IMR-90 (cell line): ENCODE data around the gene PTH2. TPM values are rescaled to one million over a fixed set of nuclear protein-coding genes. Genes with fewer than 3 reads are reported as not detected.

ENCODE experiments used
- ATAC-seq: fragments of 200-7000 bp; cut with Tn5 transposase; 2 replicates; pipeline ENCODE4 v1.9.1; 2020; ENCODE audit warnings: low read depth, mild to moderate bottlenecking, moderate library complexity
- BruUV-seq: library from RNA; stranded (reverse); fragments of 400-500 nt; replicated peaks from 2 replicates; lab custom pipeline; 2021; lab: Mats Ljungman, UMichigan
- CTCF ChIA-PET: fragments of 300-600 bp; formaldehyde crosslinking; extraction: SDS; loops from one replicate; lab custom pipeline; 2021; ENCODE audit warnings: antibody characterized with exemption; lab: Yijun Ruan, JAX
- POLR2A ChIA-PET: fragments of 300-600 bp; sonication (Branson Sonifier 250); formaldehyde crosslinking; loops from one replicate; lab custom pipeline; 2022; ENCODE audit warnings: antibody characterized with exemption; ENCODE audit not compliant: unreplicated experiment; lab: Charles Lee
- DNase-seq: peaks from one replicate; pipeline ENCODE4 v3.0.0; 2013
- H2AFZ ChIP-seq: replicated peaks from 2 replicates; pipeline ENCODE3; 2013; ENCODE audit warnings: low read length, mild to moderate bottlenecking; ENCODE audit not compliant: poor library complexity
- H2AK5ac ChIP-seq: 2 replicates; pipeline ENCODE4 v1.6.1; 2013; ENCODE audit warnings: low read depth, low read length, inconsistent platforms
- H2AK9ac ChIP-seq: replicated peaks from 2 replicates; pipeline ENCODE3; 2013; ENCODE audit warnings: mild to moderate bottlenecking, low read depth, low read length, moderate library complexity; ENCODE audit not compliant: poor library complexity
- H2BK120ac ChIP-seq: 2 replicates; pipeline ENCODE4 v1.6.1; 2013; ENCODE audit warnings: low read depth, low read length, inconsistent platforms
- H2BK15ac ChIP-seq: 3 replicates; pipeline ENCODE4 v1.6.1; 2013; ENCODE audit warnings: low read depth, low read length, inconsistent platforms
- H2BK20ac ChIP-seq: 2 replicates; pipeline ENCODE4 v1.6.1; 2013; ENCODE audit warnings: low read depth, mild to moderate bottlenecking, inconsistent platforms, low read length, moderate library complexity
- H2BK5ac ChIP-seq: 2 replicates; pipeline ENCODE4 v1.6.1; 2013; ENCODE audit warnings: mild to moderate bottlenecking, low read depth, low read length, inconsistent platforms; ENCODE audit not compliant: poor library complexity, severe bottlenecking
- H3K14ac ChIP-seq: replicated peaks from 2 replicates; pipeline ENCODE4 v1.6.1; 2013; ENCODE audit warnings: low read depth, low read length, inconsistent platforms
- H3K18ac ChIP-seq: 2 replicates; pipeline ENCODE4 v1.6.1; 2013; ENCODE audit warnings: low read depth, low read length, control low read depth
- H3K23ac ChIP-seq: 2 replicates; pipeline ENCODE4 v1.6.1; 2013; ENCODE audit warnings: low read depth, low read length, inconsistent platforms
- H3K27ac ChIP-seq: 2 replicates; pipeline ENCODE4 v1.5.1; 2013; ENCODE audit warnings: mild to moderate bottlenecking, control low read depth, low read length; ENCODE audit not compliant: insufficient read depth
- H3K27me3 ChIP-seq: 2 replicates; pipeline ENCODE4 v1.6.1; 2013; ENCODE audit warnings: low read length; ENCODE audit not compliant: control insufficient read depth, insufficient read depth
- H3K36me3 ChIP-seq: 2 replicates; pipeline ENCODE4 v1.6.1; 2013; ENCODE audit warnings: low read length, mixed read lengths; ENCODE audit not compliant: control insufficient read depth, insufficient read depth
- H3K4ac ChIP-seq: 2 replicates; pipeline ENCODE4 v1.6.1; 2013; ENCODE audit warnings: low read depth, low read length, inconsistent platforms
- H3K4me1 ChIP-seq: 2 replicates; pipeline ENCODE4 v1.6.1; 2013; ENCODE audit warnings: low read length, mixed read lengths; ENCODE audit not compliant: control insufficient read depth, insufficient read depth
- H3K4me2 ChIP-seq: 2 replicates; pipeline ENCODE4 v1.6.1; 2013; ENCODE audit warnings: low read depth, mild to moderate bottlenecking, control low read depth, low read length, moderate library complexity
- H3K4me3 ChIP-seq: 2 replicates; pipeline ENCODE4 v1.5.1; 2013; ENCODE audit warnings: low read depth, mild to moderate bottlenecking, control low read depth, low read length, moderate library complexity; ENCODE audit not compliant: insufficient read depth
- H3K56ac ChIP-seq: 2 replicates; pipeline ENCODE4 v1.6.1; 2013; ENCODE audit warnings: low read length, inconsistent platforms; ENCODE audit not compliant: insufficient read depth; ENCODE audit errors: extremely low read depth
- H3K79me1 ChIP-seq, 2 experiments: 2 replicates each; pipeline ENCODE4 v1.6.1; 2013; ENCODE audit warnings: low read length in 2 of 2, inconsistent platforms in 1 of 2, low read depth in 1 of 2
- H3K9ac ChIP-seq: 2 replicates; pipeline ENCODE4 v1.6.1; 2013; ENCODE audit warnings: low read depth, low read length, control low read depth
- H3K9me1 ChIP-seq: 2 replicates; pipeline ENCODE4 v1.6.1; 2013; ENCODE audit warnings: low read length, inconsistent platforms; ENCODE audit not compliant: insufficient read depth
- H3K9me3 ChIP-seq: 2 replicates; pipeline ENCODE4 v1.6.1; 2013; ENCODE audit warnings: low read length; ENCODE audit not compliant: control insufficient read depth, insufficient read depth
- H4K20me1 ChIP-seq: 2 replicates; pipeline ENCODE4 v1.6.1; 2013; ENCODE audit warnings: low read length, inconsistent platforms; ENCODE audit not compliant: insufficient read depth
- H4K5ac ChIP-seq: 2 replicates; pipeline ENCODE4 v1.6.1; 2013; ENCODE audit warnings: mild to moderate bottlenecking, low read depth, low read length, control low read depth
- H4K8ac ChIP-seq, 2 experiments: 2 replicates each; pipeline ENCODE4 v1.6.1; 2013; ENCODE audit warnings: low read depth in 2 of 2, low read length in 2 of 2, control low read depth in 1 of 2, inconsistent platforms in 1 of 2
- H4K91ac ChIP-seq: 2 replicates; pipeline ENCODE4 v1.6.1; 2013; ENCODE audit warnings: low read depth, low read length, inconsistent platforms; ENCODE audit not compliant: insufficient read depth
- BHLHE40 ChIP-seq: fragments of 150-350 bp; IDR thresholded peaks from 2 replicates; pipeline ENCODE4 v1.6.1; 2016; ENCODE audit warnings: mild to moderate bottlenecking, low read depth, low read length
- CHD1 ChIP-seq: IDR thresholded peaks from 2 replicates; pipeline ENCODE4 v1.6.1; 2012; ENCODE audit warnings: low read depth, low read length, improper control_type of control experiment
- ELK1 ChIP-seq: fragments of 150-350 bp; IDR thresholded peaks from 2 replicates; pipeline ENCODE4 v1.6.1; 2016; ENCODE audit warnings: low read depth, mild to moderate bottlenecking, low read length, moderate library complexity, borderline replicate concordance
- FOS ChIP-seq: fragments of 150-350 bp; IDR thresholded peaks from 2 replicates; pipeline ENCODE4 v1.6.1; 2016; ENCODE audit warnings: low read depth, low read length
- MXI1 ChIP-seq: IDR thresholded peaks from 2 replicates; pipeline ENCODE4 v1.6.1; 2012; ENCODE audit warnings: low read depth, mild to moderate bottlenecking, low read length, moderate library complexity, borderline replicate concordance
- NFE2L2 ChIP-seq: fragments of 150-350 bp; IDR thresholded peaks from 2 replicates; pipeline ENCODE4 v1.6.1; 2016; ENCODE audit warnings: low read depth, mild to moderate bottlenecking, low read length
- SMC3 ChIP-seq: fragments of 150-350 bp; IDR thresholded peaks from 2 replicates; pipeline ENCODE4 v1.6.1; 2016; ENCODE audit warnings: low read depth, mild to moderate bottlenecking, antibody characterized with exemption, low read length, moderate library complexity
- USF2 ChIP-seq: fragments of 150-350 bp; IDR thresholded peaks from 2 replicates; pipeline ENCODE4 v1.6.1; 2017; ENCODE audit warnings: mild to moderate bottlenecking, antibody characterized with exemption, low read length, low read depth
- WGBS, 2 experiments: methylation state at CpG; one replicate each; pipeline versions ENCODE4 v1.1.5 to v1.1.7; 2013; ENCODE audit warnings: missing lambda C conversion rate in 2 of 2; ENCODE audit not compliant: insufficient read length in 1 of 2; ENCODE audit errors: extremely low coverage in 2 of 2; 5-methylcytosine and 5-hydroxymethylcytosine counted together
- dilution Hi-C: fragments of 300-500 bp; cut with HindIII; formaldehyde crosslinking; loops from one replicate; pipeline ENCODE4 v1.14.3; 2018; ENCODE audit warnings: low sequenced_read_pairs; ENCODE audit not compliant: unreplicated experiment
- in situ Hi-C: fragments of 300-500 bp; cut with MboI; formaldehyde crosslinking; loops from 3 replicates; pipeline ENCODE4 v1.14.3; 2019; ENCODE audit warnings: low sequenced_read_pairs, inconsistent platforms, mixed read lengths
- intact Hi-C: fragments of 100-400 bp; cut with micrococcal nuclease; formaldehyde crosslinking; loops from 2 replicates; pipeline ENCODE4 v1.10.0; 2022
- polyA plus RNA-seq, 3 experiments: library from polyadenylated mRNA; depleted of rRNA; stranded (reverse); fragments of >200 nt; gene quantifications; 2 replicates each; pipeline ENCODE4 v1.2.3, GENCODE V29; 2012; ENCODE audit warnings: low replicate concordance in 1 of 3
- total RNA-seq: library from RNA; depleted of rRNA; stranded (reverse); fragments of >200 nt; gene quantifications from 2 replicates; pipeline ENCODE4 v1.2.3, GENCODE V29; 2012

PTH2 gene
- total and polyA plus RNA-seq, 2 of the 4 experiments (the other 2 are of a cell fraction), result not detected

- Histone ChIP-seq H2AK9ac (no peak overlapping the region), H3K9ac (no peak overlapping the region), H2AFZ (no peak overlapping the region), H3K4ac (no peak overlapping the region), H2BK15ac (no peak overlapping the region), H3K4me1 (no peaks in the 10 kb centered on the region), H4K8ac (no peak overlapping the region), H3K14ac (no peak overlapping the region), H3K4me3 (no peak overlapping the region), H2BK120ac (no peak overlapping the region), H3K56ac (no peak overlapping the region), H3K23ac (no peak overlapping the region), H2BK5ac (no peak overlapping the region), H3K9me3 (no peaks in the 10 kb centered on the region), H2AK5ac (no peak overlapping the region), H4K5ac (no peak overlapping the region), H4K91ac (no peak overlapping the region), H3K4me2 (no peak overlapping the region), H3K79me1 (peaks cover 9 to 22% of the 10 kb centered on the region in 2 experiments; a peak in 3 of 4 replicates), H4K20me1 (no peaks in the 10 kb centered on the region), H3K9me1 (0 out of 2 replicates have a peak, but pooled peaks cover 5% of the 10 kb centered on the region), H3K36me3 (peaks cover 5% of the 10 kb centered on the region), H2BK20ac (no peak overlapping the region), H3K27me3 (no peaks in the 10 kb centered on the region), H3K27ac (no peak overlapping the region), H3K18ac (no peak overlapping the region)
- BruUV-seq, result no TSS peak
- POLR2A ChIA-PET, result no interaction called here
- CTCF ChIA-PET, result no interaction called here
- TF ChIP-seq SMC3, result no peak
- TF ChIP-seq CHD1, result no peak
- TF ChIP-seq MXI1, result no peak
- no peak for TF ChIP-seq FOS
- TF ChIP-seq NFE2L2, result no peak
- TF ChIP-seq BHLHE40, result no peak
- TF ChIP-seq ELK1, result no peak
- no peak for TF ChIP-seq USF2
- intact Hi-C loops, result no loop called here
- DNase-seq (no peak), ATAC-seq (no peak)
- in situ Hi-C loops, result no loop called here
- WGBS, 2 experiments, result no CpG with 5 or more reads among the region's 5 CpGs
- dilution Hi-C loops, result no loop called here
Observed at GRCh38 chr19:49458567-49458903, 35.3 kb upstream of the PTH2 start.
